Measurements from ENCODE around the gene FITM1.

GRCh38 chr14:24117179-24117578 is 13.3 kb upstream of the FITM1 start:
- TF ChIP-seq CTCF (IDR thresholded peaks at IDR 0.05) (no peak), POLR2AphosphoS5 (IDR thresholded peaks at IDR 0.05; ENCODE audit: low read depth, low read length) (no peak)

Data from Panc1 (cell line).